Ramos (cell line): Measurements from ENCODE around the gene SIN3B.

Experiments
- in situ Hi-C: fragments of 300-500 bp; cut with MboI; formaldehyde crosslinking; loops from one replicate; pipeline ENCODE4 v1.14.3; 2022; ENCODE audit warnings: low sequenced_read_pairs; ENCODE audit not compliant: unreplicated experiment

SIN3B gene

GRCh38 chr19:16886305-16886880 lies 57.2 kb downstream of the SIN3B start:
- in situ Hi-C loops, result no loop called here

DNA sequence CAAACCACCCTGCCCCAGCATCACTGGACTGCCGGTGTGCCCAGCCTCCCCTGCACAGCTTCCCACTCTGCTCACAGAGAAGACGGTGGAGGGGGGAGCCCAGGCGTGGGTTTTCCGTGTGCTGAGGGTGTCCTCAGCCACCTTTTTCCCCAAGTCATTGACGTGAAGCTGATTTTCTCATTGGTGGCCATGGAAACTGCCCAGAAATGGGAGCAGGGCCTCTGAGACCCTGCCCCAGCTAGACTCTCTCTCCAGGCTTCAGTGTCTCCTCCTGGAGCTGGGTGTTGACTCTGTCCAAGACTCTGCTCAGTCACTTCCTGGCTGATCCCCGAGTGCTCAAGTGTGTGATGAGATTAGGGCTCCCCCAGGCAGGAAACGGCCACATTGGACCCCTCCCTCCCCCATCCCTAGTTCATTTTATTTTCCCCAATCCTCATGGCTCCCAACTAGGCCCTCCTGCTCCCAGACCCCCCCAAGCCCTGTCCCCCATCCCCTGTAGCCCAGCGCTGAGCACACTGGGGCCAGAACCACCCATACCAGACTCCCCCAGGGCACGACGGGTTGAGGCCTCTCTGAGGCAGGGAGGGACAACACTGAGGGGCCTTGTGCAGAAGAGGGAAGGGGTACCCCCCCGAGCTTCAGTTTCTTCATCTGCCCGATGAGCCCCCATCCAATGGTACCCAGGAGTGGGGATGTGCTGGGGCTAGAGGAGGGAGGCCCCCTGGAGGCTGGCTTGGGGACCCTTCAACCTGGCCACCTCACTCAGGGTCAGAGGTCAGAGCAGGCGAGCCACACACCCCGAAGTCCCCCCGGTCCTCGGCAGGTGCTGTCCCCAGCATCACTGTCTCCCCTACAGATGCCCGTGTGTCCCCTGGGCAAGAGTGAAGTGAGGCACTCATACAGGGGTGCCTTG lies 58.4 kb downstream of the SIN3B start:
- in situ Hi-C loops, result no loop called here

- in situ Hi-C loops, result no loop called here
These were observed 59.6 kb downstream of the SIN3B start, which contains the start of gene F2RL3 for GRCh38 chr19:16888629-16889365. Gene F2RL3 (plus strand): TSS chr19:16888999. CDS start chr19:16889190, 191 bp downstream.

DNA sequence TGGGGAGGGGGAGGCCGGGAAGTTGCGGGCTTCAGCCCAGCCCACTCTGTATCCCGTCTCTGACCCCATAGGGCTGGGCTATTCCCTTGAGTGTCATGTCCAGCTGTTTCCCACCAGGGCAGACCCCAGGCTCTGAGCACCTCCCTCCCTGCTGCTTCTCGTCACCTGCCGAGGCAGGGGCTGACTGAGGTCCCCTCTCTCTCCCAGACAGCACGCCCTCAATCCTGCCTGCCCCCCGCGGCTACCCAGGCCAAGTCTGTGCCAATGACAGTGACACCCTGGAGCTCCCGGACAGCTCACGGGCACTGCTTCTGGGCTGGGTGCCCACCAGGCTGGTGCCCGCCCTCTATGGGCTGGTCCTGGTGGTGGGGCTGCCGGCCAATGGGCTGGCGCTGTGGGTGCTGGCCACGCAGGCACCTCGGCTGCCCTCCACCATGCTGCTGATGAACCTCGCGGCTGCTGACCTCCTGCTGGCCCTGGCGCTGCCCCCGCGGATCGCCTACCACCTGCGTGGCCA lies 60.2 kb downstream of the SIN3B start:
- in situ Hi-C loops, result no loop called here

- in situ Hi-C loops, result no loop called here
These were observed 60.8 kb downstream of the SIN3B start for GRCh38 chr19:16889883-16890460.

GRCh38 chr19:16890461-16891184 lies 61.4 kb downstream of the SIN3B start:
- in situ Hi-C loops, result no loop called here

DNA sequence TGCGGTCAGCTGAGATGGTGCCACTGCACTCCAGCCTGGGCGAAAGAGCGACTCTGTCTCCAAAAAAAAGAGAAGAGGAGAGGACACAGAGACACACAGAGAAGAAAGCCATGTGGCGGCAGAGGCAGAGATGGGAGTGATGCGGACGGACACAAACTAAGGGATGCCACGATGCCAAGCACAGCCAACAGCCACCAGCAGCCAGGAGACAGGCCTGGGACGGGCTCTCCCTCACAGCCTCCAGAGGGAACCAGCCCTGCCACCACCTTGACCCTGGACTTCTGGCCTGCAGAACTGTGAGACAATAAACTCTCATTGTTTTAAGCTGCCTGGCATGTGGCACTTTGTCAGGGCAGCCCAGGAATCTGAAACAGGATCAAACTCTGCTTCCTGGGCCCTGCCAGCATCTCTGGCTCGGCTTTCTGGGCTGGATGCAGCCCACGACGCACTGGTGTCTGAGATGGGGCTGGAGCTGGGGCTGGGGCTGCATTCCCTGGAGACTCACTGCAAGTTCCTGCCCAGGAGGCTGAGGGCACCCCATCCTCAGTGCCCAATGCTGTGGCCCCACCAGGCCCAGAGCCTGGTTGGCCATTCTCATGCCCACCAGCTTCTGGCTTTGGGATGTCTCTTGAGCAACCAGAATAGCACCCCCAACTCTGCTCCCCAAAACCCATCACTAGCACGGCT lies 62.6 kb downstream of the SIN3B start:
- in situ Hi-C loops, result no loop called here

DNA sequence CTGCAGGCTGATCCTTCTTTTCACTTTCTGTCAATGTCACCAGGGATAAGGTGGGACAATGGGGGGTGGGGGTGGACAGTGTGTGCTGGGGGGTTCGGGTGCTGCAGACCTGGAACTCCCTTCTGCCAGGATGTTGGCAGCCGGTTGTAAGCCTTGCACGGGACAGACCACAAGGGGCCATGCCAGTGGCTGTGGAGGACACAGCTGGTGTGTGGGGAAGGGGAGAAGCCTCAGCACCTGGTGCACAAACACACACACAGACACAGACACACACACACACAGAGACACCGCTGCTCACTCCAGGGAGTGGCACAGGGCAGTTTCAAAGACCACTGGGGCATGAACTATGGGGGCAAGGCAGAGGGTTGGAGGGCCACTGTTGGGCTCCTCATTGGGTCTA lies 63.2 kb downstream of the SIN3B start:
- in situ Hi-C loops, result no loop called here

- in situ Hi-C loops, result no loop called here
These were observed 63.9 kb downstream of the SIN3B start for GRCh38 chr19:16892868-16893685.

DNA sequence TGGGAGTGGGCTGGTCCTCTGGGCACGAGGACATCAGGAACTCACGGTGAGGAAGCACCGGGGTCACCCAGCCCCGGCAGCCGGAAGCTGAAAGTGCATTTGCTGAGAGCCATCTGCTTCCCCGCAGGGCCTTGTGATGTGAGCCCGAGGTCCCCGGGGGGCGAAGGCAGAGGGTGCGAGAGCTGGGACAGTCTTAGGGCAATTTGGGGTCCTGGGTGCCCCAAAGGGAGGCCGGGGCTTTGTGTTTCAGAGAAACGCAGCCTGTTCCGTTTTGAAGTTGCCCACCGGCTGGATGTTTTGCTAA lies 64.4 kb downstream of the SIN3B start:
- in situ Hi-C loops, result no loop called here

GRCh38 chr19:16894080-16894479 lies 64.9 kb downstream of the SIN3B start:
- in situ Hi-C loops, result no loop called here

GRCh38 chr19:16895467-16896145 lies 66.4 kb downstream of the SIN3B start:
- in situ Hi-C loops, result no loop called here

- in situ Hi-C loops, result no loop called here
These were observed 67.2 kb downstream of the SIN3B start for GRCh38 chr19:16896146-16897028.

DNA sequence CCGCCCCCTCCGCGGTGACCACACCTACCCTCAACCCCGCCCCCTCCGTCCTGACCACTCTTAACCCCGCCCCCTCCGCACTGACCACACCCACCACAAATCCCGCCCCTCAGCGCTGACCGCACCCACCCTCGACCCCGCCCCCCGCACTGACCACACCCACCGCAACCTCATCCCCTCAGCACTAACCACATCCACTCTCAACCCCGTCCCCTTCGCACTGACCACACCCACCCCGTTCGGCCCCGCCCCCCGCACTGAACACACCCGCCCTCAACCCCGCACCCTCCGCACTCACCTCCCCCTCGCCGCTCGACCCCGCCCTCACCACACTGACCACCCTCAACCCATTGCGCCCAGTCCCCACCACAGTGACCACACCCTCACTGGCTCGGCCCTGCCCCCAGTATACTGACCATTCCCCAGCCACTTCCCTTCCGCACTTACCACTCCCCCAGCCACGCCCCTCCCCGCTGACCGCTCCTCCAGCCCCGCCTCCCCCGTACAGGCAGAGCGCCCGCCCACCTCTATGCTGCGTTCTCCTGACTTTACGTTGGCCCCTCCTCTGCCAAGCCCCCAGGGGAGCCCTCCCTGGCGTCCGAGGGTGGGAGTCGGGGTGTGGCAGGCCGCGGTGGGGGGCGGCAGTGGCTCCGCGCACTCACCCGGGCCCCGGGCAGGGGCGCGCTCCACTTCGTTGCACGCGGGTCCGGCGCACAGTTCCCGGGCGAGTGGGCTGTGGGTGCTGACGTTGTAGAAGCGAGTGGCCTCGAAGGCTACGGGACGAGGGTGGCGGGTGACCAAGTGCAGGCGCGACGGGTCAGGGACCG lies 68.0 kb downstream of the SIN3B start:
- in situ Hi-C loops, result no loop called here

DNA sequence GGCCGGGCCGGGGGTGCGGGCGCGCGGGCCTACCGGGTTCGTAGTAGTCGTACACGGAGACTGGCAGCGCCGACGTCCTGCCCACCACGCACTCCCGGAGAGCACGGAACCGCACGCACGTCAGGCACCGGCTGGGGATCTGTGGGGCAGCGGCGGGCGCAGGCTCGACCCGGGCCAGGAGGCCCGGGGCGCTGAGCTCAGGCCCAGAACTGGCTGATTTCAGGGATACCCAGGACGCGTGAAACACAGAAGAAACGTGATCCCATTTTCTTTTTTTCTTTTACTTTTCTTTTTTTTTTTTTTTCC lies 68.6 kb downstream of the SIN3B start:
- in situ Hi-C loops, result no loop called here

- in situ Hi-C loops, result no loop called here
These were observed 69.3 kb downstream of the SIN3B start for GRCh38 chr19:16898361-16899015.
